ENCODE data around the gene DNAH1.

DNAH1 gene

DNA sequence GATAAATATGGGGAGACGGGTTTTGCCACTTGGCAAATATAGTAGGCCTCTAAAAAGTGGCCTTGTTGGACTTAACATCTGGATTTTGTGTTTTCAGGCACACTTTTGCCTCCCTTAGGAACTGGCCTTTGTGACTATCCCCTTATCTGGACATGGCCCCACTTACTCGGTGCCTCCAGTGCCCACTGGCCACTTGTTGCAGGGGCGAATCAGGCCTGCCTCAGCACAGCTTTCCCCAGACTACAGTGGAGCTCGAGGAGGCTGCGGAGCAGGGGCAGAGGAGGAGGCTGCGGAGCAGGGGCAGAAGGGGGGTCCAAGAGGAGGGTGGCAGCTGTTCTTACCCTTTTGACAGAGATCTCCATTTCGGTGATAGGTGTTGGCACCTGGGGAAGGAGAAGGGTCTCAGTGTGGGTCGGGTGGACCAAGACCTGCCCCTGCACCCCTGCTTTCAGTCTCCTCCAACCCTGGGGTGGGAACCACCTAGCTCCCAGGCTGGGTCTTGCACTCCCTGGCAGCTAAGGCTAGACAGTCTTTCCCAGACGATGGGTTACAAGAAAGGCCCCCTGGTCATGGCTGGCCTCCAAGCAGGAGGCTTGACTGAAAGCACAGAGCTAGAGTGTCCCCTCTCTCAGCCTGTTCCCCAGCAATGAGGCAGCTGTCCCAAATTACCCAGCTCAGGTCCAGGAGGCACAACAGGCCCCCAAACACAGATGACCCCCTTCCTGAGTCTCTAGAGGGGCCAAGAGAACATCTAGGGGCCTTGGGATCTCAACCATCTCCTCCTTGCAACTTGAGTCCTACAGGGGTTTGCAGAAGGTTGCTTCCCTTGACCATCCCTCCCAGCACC is 122.7 kb downstream of the DNAH1 start:
- TF ChIP-seq SPI1 (IDR thresholded peaks at IDR 0.05; ENCODE audit: low read depth, low read length) (no peak), POLR2AphosphoS5 (IDR thresholded peaks at IDR 0.05; ENCODE audit: low read depth, low read length) (no peak), POU2F2 (IDR thresholded peaks at IDR 0.05; ENCODE audit: low read depth, low read length) (no peak), PAX5 (IDR thresholded peaks at IDR 0.05; ENCODE audit: insufficient read depth, low read length, severe bottlenecking) (no peak), POLR2A (IDR thresholded peaks at IDR 0.05; ENCODE audit: low read depth, low read length) (no peak), TAF1 (IDR thresholded peaks at IDR 0.05; ENCODE audit: low read depth, low read length) (no peak)
- FAIRE-seq (no peak), DNase-seq (ENCODE audit: insufficient read length, low spot score) (no peak)

- no peak for FAIRE-seq
- TF ChIP-seq POU2F2 (IDR thresholded peaks at IDR 0.05; ENCODE audit: low read depth, low read length) (no peak), SPI1 (IDR thresholded peaks at IDR 0.05; ENCODE audit: low read depth, low read length) (no peak), TAF1 (IDR thresholded peaks at IDR 0.05; ENCODE audit: low read depth, low read length) (no peak), PAX5 (IDR thresholded peaks at IDR 0.05; ENCODE audit: insufficient read depth, low read length, severe bottlenecking) (no peak), POLR2A (IDR thresholded peaks at IDR 0.05; ENCODE audit: low read depth, low read length) (no peak), POLR2AphosphoS5 (IDR thresholded peaks at IDR 0.05; ENCODE audit: low read depth, low read length) (no peak)
- DNase-seq (ENCODE audit: insufficient read length, low spot score) = no peak
Measured at GRCh38 chr3:52439426-52440248, 123.5 kb downstream of the DNAH1 start.

DNA sequence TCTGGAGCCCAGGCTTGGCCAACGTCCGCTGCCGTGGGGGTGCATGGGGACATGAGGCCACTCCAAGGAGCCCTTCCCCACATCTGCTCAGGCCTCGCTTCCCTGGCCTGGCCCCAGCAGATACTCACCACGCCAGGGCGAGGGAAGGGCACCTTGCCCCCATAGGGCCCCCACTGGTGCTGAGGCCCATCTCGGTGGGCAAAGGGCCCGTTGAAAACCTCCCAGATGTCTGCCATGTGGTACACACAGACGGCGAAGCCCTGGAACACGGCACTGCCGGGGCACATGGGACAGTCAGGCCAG is 124.1 kb downstream of the DNAH1 start:
- FAIRE-seq (no peak), DNase-seq (ENCODE audit: insufficient read length, low spot score) (no peak)
- TF ChIP-seq POLR2A (IDR thresholded peaks at IDR 0.05; ENCODE audit: low read depth, low read length) (no peak), POLR2AphosphoS5 (IDR thresholded peaks at IDR 0.05; ENCODE audit: low read depth, low read length) (no peak), POU2F2 (IDR thresholded peaks at IDR 0.05; ENCODE audit: low read depth, low read length) (no peak), TAF1 (IDR thresholded peaks at IDR 0.05; ENCODE audit: low read depth, low read length) (no peak), PAX5 (IDR thresholded peaks at IDR 0.05; ENCODE audit: insufficient read depth, low read length, severe bottlenecking) (no peak), SPI1 (IDR thresholded peaks at IDR 0.05; ENCODE audit: low read depth, low read length) (no peak)

DNA sequence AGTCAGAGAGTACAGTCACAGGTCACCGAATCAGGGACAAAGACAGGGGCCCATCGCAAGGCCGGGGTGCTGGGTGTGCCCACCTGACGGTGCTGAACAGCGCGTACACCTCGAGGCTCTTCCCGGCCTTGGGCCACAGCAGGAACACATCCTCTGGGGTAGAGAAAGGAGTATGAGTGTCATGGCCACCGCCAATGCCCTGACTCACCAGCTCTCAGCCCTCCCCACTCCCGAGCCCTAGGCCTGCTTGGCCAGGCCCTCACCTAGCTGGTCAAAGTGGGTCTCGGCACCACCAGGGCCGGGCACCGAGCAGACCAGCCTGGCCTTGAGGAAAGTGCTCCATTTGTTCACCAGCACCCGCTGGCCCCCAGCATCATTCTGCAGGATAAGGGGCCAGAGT is 124.6 kb downstream of the DNAH1 start:
- TF ChIP-seq POLR2AphosphoS5 (IDR thresholded peaks at IDR 0.05; ENCODE audit: low read depth, low read length) (no peak), SPI1 (IDR thresholded peaks at IDR 0.05; ENCODE audit: low read depth, low read length) (no peak), TAF1 (IDR thresholded peaks at IDR 0.05; ENCODE audit: low read depth, low read length) (no peak), POU2F2 (IDR thresholded peaks at IDR 0.05; ENCODE audit: low read depth, low read length) (no peak), PAX5 (IDR thresholded peaks at IDR 0.05; ENCODE audit: insufficient read depth, low read length, severe bottlenecking) (no peak), POLR2A (IDR thresholded peaks at IDR 0.05; ENCODE audit: low read depth, low read length) (no peak)
- DNase-seq (ENCODE audit: insufficient read length, low spot score) = no peak
- no peak for FAIRE-seq

- no peak for TF ChIP-seq TAF1 (IDR thresholded peaks at IDR 0.05; ENCODE audit: low read depth, low read length)
- no peak for TF ChIP-seq POLR2A (IDR thresholded peaks at IDR 0.05; ENCODE audit: low read depth, low read length)
- TF ChIP-seq POU2F2 (IDR thresholded peaks at IDR 0.05; ENCODE audit: low read depth, low read length) = no peak
- no peak for TF ChIP-seq POLR2AphosphoS5 (IDR thresholded peaks at IDR 0.05; ENCODE audit: low read depth, low read length)
- TF ChIP-seq PAX5 (IDR thresholded peaks at IDR 0.05; ENCODE audit: insufficient read depth, low read length, severe bottlenecking) = no peak
- no peak for TF ChIP-seq SPI1 (IDR thresholded peaks at IDR 0.05; ENCODE audit: low read depth, low read length)
- FAIRE-seq (no peak), DNase-seq (ENCODE audit: insufficient read length, low spot score) (no peak)
Measured at GRCh38 chr3:52441091-52441771, 125.1 kb downstream of the DNAH1 start.

GRCh38 chr3:52441772-52442332 is 125.7 kb downstream of the DNAH1 start:
- no peak for FAIRE-seq
- no peak for DNase-seq (ENCODE audit: insufficient read length, low spot score)
- TF ChIP-seq POLR2A (IDR thresholded peaks at IDR 0.05; ENCODE audit: low read depth, low read length) (no peak), POU2F2 (IDR thresholded peaks at IDR 0.05; ENCODE audit: low read depth, low read length) (no peak), POLR2AphosphoS5 (IDR thresholded peaks at IDR 0.05; ENCODE audit: low read depth, low read length) (no peak), TAF1 (IDR thresholded peaks at IDR 0.05; ENCODE audit: low read depth, low read length) (no peak), PAX5 (IDR thresholded peaks at IDR 0.05; ENCODE audit: insufficient read depth, low read length, severe bottlenecking) (no peak), SPI1 (IDR thresholded peaks at IDR 0.05; ENCODE audit: low read depth, low read length) (no peak)

- DNase-seq (ENCODE audit: insufficient read length, low spot score) (no peak), FAIRE-seq (no peak)
- TF ChIP-seq PAX5 (IDR thresholded peaks at IDR 0.05; ENCODE audit: insufficient read depth, low read length, severe bottlenecking) = no peak
Measured at GRCh38 chr3:52442409-52443267, 126.5 kb downstream of the DNAH1 start.

DNA sequence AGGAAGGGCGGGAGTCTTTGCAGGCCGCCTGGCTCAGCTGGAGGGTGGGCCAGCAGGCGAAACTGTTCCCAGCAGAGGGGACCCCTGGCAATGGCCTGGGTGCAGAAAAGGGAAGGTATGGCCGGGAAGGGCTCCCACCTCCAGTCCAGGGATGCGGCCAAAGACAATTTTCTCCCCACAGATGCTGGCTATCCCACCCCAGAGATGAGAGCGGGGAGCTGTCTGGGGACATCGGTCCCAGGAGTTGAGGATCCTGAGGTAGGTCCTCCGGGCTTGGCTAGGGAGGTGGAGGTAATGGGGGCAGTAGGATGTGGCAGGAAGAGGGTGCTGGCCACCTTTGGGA is 127.1 kb downstream of the DNAH1 start:
- DNase-seq (ENCODE audit: insufficient read length, low spot score) (no peak), FAIRE-seq (no peak)
- no peak for TF ChIP-seq SPI1 (IDR thresholded peaks at IDR 0.05; ENCODE audit: low read depth, low read length)
- no peak for TF ChIP-seq POLR2AphosphoS5 (IDR thresholded peaks at IDR 0.05; ENCODE audit: low read depth, low read length)
- TF ChIP-seq PAX5 (IDR thresholded peaks at IDR 0.05; ENCODE audit: insufficient read depth, low read length, severe bottlenecking) = no peak
- TF ChIP-seq POLR2A (IDR thresholded peaks at IDR 0.05; ENCODE audit: low read depth, low read length) = no peak
- TF ChIP-seq POU2F2 (IDR thresholded peaks at IDR 0.05; ENCODE audit: low read depth, low read length) = no peak
- TF ChIP-seq TAF1 (IDR thresholded peaks at IDR 0.05; ENCODE audit: low read depth, low read length) = no peak
